ENCODE data around the gene KCNQ1. TPM values are rescaled to one million over a fixed set of nuclear protein-coding genes. Genes with fewer than 3 reads are reported as not detected.

Gene KCNQ1
- polyA plus RNA-seq, 1 donor from 2014 or later: not detected

DNA sequence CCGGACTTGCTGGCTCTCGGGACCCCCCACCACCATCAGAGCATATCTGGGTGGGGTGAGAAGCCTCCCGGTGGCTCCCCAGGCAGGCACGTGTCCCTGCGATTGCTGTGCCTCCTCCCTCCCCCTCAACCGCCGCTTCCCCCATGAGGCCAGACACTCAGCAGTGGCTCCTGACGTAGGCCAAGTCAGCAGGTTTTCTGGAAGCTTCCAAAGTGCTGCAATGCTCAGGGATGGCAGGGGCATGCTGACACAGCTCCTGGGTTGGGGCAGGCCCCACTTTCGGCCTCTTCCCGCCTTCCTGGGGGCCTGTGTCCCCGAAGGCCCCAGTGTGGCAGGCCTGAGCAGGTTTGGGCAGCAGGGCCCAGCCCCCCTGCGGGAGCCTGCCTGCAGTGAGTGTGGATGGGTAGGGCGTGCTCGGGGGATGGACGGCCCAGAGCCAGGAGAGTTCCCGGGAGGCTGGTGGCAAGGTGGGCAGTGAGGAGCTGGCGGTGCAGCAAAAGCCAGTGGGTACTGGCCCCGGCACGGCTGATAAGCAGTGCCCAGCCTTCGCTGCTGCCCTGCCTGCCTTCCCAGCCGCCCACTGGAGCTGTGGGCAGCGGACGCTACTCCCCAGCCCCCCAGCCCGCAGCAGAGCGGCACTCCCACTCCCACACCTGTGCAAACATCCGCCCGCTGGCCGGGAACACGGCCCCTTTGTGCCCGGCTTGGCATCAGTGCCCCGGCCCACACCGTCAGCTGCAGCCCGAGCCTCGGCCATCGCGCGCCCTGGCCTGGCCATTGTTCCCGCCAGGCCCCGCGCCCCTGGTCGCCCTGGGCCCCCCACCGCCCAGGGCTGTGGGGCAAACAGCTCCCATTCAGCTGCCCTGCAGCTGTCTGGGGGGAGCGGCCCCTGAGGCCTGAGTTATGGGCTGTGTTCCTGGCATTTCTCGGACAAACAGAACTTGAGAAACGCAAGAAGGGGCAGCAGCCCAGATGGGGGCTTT is 130.0 kb downstream of the KCNQ1 start:
- H3K4me3 ChIP-seq (ENCODE audit: low read length): no peak overlapping the region
- H3F3A ChIP-seq (ENCODE audit: insufficient read depth, low read length, poor library complexity, severe bottlenecking): no peaks in the 10 kb centered on the region
- no peak overlapping the region for H3K4me2 ChIP-seq (ENCODE audit: low read length)
- no peaks in the 10 kb centered on the region for H4K20me1 ChIP-seq (ENCODE audit: insufficient read depth)
- TF ChIP-seq POLR2AphosphoS5 (IDR thresholded peaks at IDR 0.05) (no peak), TAF1 (IDR thresholded peaks at IDR 0.05; ENCODE audit: low read depth) (no peak), EZH2 (IDR thresholded peaks at IDR 0.05; ENCODE audit: borderline replicate concordance, insufficient read depth, low read length, poor library complexity, severe bottlenecking) (no peak), SMC3 (conservative IDR thresholded peaks at IDR 0.05; ENCODE audit: poor library complexity) (no peak), MXI1 (conservative IDR thresholded peaks at IDR 0.05; ENCODE audit: poor library complexity, severe bottlenecking) (no peak), EP300 (conservative IDR thresholded peaks at IDR 0.05; ENCODE audit: poor library complexity, severe bottlenecking) (no peak), RAD21 (conservative IDR thresholded peaks at IDR 0.05) (no peak)
- TF ChIP-seq, protein P1, sequence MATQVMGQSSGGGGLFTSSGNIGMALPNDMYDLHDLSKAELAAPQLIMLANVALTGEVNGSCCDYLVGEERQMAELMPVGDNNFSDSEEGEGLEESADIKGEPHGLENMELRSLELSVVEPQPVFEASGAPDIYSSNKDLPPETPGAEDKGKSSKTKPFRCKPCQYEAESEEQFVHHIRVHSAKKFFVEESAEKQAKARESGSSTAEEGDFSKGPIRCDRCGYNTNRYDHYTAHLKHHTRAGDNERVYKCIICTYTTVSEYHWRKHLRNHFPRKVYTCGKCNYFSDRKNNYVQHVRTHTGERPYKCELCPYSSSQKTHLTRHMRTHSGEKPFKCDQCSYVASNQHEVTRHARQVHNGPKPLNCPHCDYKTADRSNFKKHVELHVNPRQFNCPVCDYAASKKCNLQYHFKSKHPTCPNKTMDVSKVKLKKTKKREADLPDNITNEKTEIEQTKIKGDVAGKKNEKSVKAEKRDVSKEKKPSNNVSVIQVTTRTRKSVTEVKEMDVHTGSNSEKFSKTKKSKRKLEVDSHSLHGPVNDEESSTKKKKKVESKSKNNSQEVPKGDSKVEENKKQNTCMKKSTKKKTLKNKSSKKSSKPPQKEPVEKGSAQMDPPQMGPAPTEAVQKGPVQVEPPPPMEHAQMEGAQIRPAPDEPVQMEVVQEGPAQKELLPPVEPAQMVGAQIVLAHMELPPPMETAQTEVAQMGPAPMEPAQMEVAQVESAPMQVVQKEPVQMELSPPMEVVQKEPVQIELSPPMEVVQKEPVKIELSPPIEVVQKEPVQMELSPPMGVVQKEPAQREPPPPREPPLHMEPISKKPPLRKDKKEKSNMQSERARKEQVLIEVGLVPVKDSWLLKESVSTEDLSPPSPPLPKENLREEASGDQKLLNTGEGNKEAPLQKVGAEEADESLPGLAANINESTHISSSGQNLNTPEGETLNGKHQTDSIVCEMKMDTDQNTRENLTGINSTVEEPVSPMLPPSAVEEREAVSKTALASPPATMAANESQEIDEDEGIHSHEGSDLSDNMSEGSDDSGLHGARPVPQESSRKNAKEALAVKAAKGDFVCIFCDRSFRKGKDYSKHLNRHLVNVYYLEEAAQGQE (IDR thresholded peaks at IDR 0.05; ENCODE audit: borderline replicate concordance): no peak
- TF ChIP-seq, protein P2, sequence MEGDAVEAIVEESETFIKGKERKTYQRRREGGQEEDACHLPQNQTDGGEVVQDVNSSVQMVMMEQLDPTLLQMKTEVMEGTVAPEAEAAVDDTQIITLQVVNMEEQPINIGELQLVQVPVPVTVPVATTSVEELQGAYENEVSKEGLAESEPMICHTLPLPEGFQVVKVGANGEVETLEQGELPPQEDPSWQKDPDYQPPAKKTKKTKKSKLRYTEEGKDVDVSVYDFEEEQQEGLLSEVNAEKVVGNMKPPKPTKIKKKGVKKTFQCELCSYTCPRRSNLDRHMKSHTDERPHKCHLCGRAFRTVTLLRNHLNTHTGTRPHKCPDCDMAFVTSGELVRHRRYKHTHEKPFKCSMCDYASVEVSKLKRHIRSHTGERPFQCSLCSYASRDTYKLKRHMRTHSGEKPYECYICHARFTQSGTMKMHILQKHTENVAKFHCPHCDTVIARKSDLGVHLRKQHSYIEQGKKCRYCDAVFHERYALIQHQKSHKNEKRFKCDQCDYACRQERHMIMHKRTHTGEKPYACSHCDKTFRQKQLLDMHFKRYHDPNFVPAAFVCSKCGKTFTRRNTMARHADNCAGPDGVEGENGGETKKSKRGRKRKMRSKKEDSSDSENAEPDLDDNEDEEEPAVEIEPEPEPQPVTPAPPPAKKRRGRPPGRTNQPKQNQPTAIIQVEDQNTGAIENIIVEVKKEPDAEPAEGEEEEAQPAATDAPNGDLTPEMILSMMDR (IDR thresholded peaks at IDR 0.05; ENCODE audit: poor library complexity, severe bottlenecking): no peak
- no peaks in the 10 kb centered on the region for H3K79me2 ChIP-seq (replicated peaks; ENCODE audit: insufficient read depth, low read length)
- no peaks in the 10 kb centered on the region for H3K9me2 ChIP-seq (ENCODE audit: insufficient read depth, low read length)
- H3K27me3 ChIP-seq (ENCODE audit: insufficient read depth, low read depth, low read length): no peaks in the 10 kb centered on the region
- H3K9me3 ChIP-seq (ENCODE audit: low read length): no peaks in the 10 kb centered on the region
- no peaks in the 10 kb centered on the region for H3K36me3 ChIP-seq (ENCODE audit: insufficient read depth, low read length)
- no peak overlapping the region for H2AFZ ChIP-seq (ENCODE audit: low read depth, low read length)
- no peak overlapping the region for H3K27ac ChIP-seq (ENCODE audit: low read length)
- H3K9ac ChIP-seq (ENCODE audit: low read length): no peak overlapping the region

DNA sequence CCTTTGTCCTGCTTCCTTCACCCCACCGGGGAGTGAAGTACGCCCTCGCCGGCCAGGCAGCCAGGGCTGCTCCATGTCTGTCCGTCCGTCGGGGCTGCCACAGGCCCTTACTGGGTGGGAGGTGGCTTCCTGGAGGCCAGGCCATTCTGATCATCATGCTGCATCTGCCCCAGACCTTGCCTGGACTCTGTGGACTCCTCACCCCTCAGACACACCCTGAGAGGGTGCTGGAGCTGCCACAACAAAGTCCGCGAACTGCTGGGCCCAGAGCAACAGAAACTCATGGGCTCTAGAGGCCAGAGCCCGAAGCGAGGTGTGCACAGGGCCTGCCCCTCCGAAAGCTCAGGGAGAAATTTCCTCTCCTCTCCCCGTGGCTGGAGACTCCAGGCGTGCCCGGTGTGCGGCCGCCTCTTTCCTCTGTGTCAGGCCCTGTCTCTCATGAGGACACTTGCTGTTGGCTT is 130.8 kb downstream of the KCNQ1 start:
- no peak overlapping the region for H2AFZ ChIP-seq (ENCODE audit: low read depth, low read length)
- no peak overlapping the region for H3K27ac ChIP-seq (ENCODE audit: low read length)
- no peaks in the 10 kb centered on the region for H3K9me3 ChIP-seq (ENCODE audit: low read length)
- TF ChIP-seq MXI1 (conservative IDR thresholded peaks at IDR 0.05; ENCODE audit: poor library complexity, severe bottlenecking) (no peak), TAF1 (IDR thresholded peaks at IDR 0.05; ENCODE audit: low read depth) (no peak), RAD21 (conservative IDR thresholded peaks at IDR 0.05) (no peak), EZH2 (IDR thresholded peaks at IDR 0.05; ENCODE audit: borderline replicate concordance, insufficient read depth, low read length, poor library complexity, severe bottlenecking) (no peak), SMC3 (conservative IDR thresholded peaks at IDR 0.05; ENCODE audit: poor library complexity) (no peak), POLR2AphosphoS5 (IDR thresholded peaks at IDR 0.05) (no peak), EP300 (conservative IDR thresholded peaks at IDR 0.05; ENCODE audit: poor library complexity, severe bottlenecking) (no peak)
- TF ChIP-seq, protein P1 (IDR thresholded peaks at IDR 0.05; ENCODE audit: borderline replicate concordance): no peak
- TF ChIP-seq, protein P2 (IDR thresholded peaks at IDR 0.05; ENCODE audit: poor library complexity, severe bottlenecking): no peak
- H3K4me2 ChIP-seq (ENCODE audit: low read length): no peak overlapping the region
- no peaks in the 10 kb centered on the region for H3K79me2 ChIP-seq (replicated peaks; ENCODE audit: insufficient read depth, low read length)
- H3K36me3 ChIP-seq (ENCODE audit: insufficient read depth, low read length): no peaks in the 10 kb centered on the region
- no peaks in the 10 kb centered on the region for H3K9me2 ChIP-seq (ENCODE audit: insufficient read depth, low read length)
- H3K4me3 ChIP-seq (ENCODE audit: low read length): no peak overlapping the region
- H3K9ac ChIP-seq (ENCODE audit: low read length): no peak overlapping the region
- H3K27me3 ChIP-seq (ENCODE audit: insufficient read depth, low read depth, low read length): no peaks in the 10 kb centered on the region
- H3F3A ChIP-seq (ENCODE audit: insufficient read depth, low read length, poor library complexity, severe bottlenecking): no peaks in the 10 kb centered on the region
- H4K20me1 ChIP-seq (ENCODE audit: insufficient read depth): no peaks in the 10 kb centered on the region

Data from neural cell (in vitro differentiated cells).